GM18526 (cell line): ENCODE results near the gene EIF1.

Source experiments
- POLR2A ChIP-seq: IDR thresholded peaks from 3 replicates; pipeline ENCODE4 v1.6.1; 2011; ENCODE audit not compliant: insufficient read length; ENCODE audit errors: extremely low read depth

EIF1 gene

GRCh38 chr17:41653421-41653820 is 35.3 kb upstream of the EIF1 start:
- no peak for TF ChIP-seq POLR2A

DNA sequence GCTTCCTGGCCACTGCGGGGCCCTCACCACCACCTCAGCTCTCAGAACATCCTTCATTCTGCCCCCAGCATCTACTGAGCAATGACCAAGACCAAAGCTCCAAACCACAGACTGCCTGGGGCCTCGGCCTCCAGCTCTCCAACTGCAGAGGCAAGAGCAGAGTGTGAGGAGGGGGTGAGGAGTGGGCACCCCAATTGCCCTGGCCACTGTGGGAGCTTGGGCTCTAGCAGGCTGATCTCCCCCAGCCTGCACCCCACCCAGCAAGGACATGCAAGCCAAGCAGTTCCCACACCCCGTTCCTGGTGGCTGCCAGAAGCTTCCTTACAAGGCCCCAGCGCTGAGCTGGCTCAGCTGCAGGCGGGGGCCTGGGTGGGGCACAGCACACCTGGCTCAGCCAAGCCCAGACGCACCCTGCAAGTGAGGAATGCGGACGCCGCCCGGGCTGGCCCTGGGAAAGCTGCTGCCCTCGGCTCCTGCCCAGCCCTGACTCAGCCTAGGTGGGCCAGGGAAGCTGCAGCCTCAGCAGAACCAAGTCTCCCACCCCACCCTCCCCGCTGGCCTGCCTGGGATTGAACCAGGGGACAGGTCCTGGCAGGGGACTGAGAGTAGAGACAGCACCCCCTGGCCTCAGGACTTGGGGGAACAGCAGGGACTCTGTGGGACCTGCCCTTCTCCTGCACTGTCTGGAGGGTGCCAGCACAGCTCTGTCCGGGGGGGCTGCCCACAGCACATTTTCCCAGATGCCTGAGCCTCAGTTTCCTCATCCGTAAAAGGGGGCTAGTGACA is 34.6 kb upstream of the EIF1 start:
- no peak for TF ChIP-seq POLR2A

GRCh38 chr17:41654678-41655607 is 33.7 kb upstream of the EIF1 start:
- no peak for TF ChIP-seq POLR2A

- TF ChIP-seq POLR2A = no peak
Observed at GRCh38 chr17:41655611-41656111, 33.0 kb upstream of the EIF1 start.

DNA sequence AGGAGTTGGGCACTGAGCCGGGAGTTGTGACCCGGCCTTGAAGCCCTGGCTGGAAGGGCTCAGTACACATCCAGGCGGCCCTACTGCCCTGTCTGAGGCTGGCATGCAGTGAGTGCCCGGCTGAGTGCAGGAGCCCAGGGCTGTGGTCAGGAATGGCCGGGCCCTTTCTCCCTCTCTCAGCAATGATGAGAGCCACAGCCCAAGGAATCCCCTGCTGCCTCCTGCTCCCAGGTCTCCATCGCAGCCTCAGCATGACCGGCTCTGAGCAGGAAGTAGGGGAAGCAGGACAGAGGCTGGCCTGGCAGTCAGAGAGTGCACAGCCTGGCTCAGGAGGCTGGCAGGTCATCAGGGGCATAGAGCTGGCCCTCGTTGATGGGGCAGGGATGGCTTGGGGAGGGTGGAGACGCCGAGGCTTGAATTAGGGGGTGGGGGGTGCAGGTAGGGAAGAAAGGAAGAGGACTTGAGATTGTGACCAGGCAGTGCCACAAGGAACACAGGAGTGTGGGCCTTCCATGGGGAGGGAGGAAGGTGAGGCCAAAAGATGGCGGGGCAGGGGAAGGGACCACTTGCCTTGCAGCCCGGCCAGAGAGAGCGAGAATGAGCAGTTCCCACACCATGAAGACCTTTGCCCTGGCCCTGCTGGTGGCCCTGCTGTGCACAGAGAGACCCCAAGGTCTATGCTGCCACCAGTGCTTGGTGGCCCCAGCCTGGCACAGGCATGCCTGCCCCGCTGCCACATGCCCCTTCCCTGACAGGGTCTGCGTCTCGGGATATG is 32.2 kb upstream of the EIF1 start:
- no peak for TF ChIP-seq POLR2A

DNA sequence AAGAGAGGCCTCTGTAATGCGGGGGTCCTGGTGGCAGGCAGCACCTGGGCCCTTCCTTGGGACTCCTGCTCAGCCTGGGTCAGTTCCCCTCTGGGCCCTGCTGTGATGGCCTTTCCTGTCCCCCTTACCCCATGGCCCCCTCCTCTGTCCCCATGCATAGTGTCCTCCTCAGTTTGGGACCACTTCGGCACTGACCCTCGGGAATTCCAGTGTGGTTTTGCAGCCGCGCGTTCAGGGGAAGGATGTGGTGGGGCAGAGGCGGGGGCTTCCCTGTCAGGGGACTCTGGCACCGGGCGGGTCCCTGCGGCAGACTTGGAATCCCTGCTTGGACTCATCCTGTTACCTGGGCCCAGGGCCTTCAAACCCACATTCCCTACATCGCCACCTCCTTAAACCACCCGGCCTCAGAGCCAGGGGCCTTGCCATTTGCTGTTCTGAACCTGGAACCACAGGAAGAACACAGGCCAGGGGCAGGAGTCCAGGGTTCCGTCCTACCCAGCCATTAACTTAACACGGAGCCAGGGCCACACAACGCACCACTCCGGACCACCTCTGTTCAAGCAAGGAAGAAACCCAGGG is 31.4 kb upstream of the EIF1 start:
- no peak for TF ChIP-seq POLR2A

GRCh38 chr17:41657936-41658335 is 30.7 kb upstream of the EIF1 start:
- no peak for TF ChIP-seq POLR2A

DNA sequence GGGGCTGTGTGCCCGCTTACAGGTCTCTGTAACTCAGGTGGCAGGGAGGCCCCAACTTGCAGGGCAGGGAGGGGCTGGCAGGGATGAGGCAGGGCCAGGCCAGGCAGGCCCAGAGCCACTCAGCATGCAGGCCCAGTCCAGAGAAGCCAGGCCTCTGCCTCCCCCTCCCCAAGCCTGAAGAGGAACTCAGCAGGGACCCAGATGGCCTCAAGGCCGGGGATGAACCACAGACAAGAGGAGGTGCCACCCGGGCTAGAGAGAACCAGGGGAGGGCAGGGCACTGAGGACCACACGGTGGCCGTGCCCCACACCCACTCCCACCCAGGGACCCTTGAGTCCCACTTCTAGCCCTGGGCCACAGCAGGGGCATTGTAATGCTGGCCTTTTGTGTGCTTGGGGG is 29.8 kb upstream of the EIF1 start:
- no peak for TF ChIP-seq POLR2A

DNA sequence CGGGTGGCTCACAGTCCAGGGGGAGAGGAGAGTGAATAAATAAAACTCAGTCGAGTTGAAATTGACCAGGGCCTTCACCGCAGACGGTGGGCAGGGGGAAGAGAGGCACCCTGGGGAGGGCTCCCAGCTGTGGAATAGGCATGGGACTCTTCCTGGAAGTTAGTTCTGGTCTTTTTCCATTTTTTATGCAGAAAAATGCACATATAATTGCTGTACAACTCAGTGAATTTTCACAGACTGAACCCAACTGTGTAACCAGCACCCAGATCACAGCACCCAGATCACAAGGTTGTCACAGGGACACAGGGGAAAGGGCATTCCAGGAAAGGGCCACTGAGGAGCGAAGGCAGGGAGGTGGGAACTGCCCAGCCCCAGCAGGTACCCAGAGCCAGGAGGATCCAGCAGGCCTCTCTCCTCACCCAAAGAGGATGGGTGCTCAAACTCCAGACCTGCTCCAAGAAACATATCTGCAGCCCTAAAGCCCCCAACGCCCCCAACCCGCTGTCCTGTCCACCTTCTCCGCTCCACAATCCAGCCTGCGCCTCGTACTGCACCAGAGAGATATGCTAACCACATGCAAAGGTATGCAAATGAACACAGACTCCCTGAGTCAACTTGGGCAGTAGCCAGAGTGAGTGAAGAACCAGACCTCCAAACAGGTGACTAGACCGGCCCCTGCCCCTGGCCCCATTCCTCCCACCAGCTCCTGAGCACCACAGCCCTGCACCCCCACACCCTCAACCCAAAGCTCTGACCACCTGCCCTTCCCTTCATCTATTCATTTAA is 29.1 kb upstream of the EIF1 start:
- TF ChIP-seq POLR2A = no peak

GRCh38 chr17:41660221-41660711 is 28.4 kb upstream of the EIF1 start:
- no peak for TF ChIP-seq POLR2A

GRCh38 chr17:41663451-41664171 is 25.1 kb upstream of the EIF1 start:
- TF ChIP-seq POLR2A = no peak

GRCh38 chr17:41664172-41664457 is 24.6 kb upstream of the EIF1 start:
- no peak for TF ChIP-seq POLR2A
